K562 (cell line): ENCODE data around the gene PODNL1. TPM values are rescaled to one million over a fixed set of nuclear protein-coding genes. Genes with fewer than 3 reads are reported as not detected.

Source experiments
- EHMT2 ChIP-seq: fragments of 450-650 bp; IDR thresholded peaks from 2 replicates; pipeline ENCODE4 v1.6.1; 2018; ENCODE audit warnings: antibody characterized with exemption
- HEY1 ChIP-seq: fragments of 250-450 bp; sonication (Bioruptor Pico); IDR thresholded peaks from 2 replicates; pipeline ENCODE4 v1.5.0; 2020; ENCODE audit warnings: mild to moderate bottlenecking, moderate library complexity, borderline replicate concordance
- RBM22 ChIP-seq: fragments of 200-400 bp; formaldehyde crosslinking; IDR thresholded peaks from 2 replicates; pipeline ENCODE4 v1.6.1; 2018; ENCODE audit warnings: low read length, low read depth; ENCODE audit not compliant: poor library complexity, severe bottlenecking
- ZC3H11A ChIP-seq: IDR thresholded peaks from 2 replicates; pipeline ENCODE4 v1.6.1; 2012; ENCODE audit warnings: low read depth, low read length, improper control_type of control experiment
- ZNF124 ChIP-seq: sonication (generic); formaldehyde crosslinking; IDR thresholded peaks from 2 replicates; pipeline ENCODE4 v1.8.1; 2022; ENCODE audit warnings: missing genetic modification reagents
- ZNF253 ChIP-seq: fragments of 250-450 bp; sonication (Bioruptor Pico); conservative IDR thresholded peaks from 2 replicates; pipeline ENCODE4 v1.6.1; 2021; ENCODE audit warnings: mild to moderate bottlenecking
- polyA plus RNA-seq, 8 experiments: library from polyadenylated mRNA; depleted of rRNA in 4 of 8; stranded (reverse) in 5 of 8; unstranded in 3 of 8; fragments of >200 nt; fragmentation: Nextera tagmentation in 2 of 8; fragmentation: Illumina TruSeq in 1 of 8; extraction: Ambion mirVana in 2 of 8; extraction: Trizol in 1 of 8; gene quantifications; 2 replicates each; pipeline versions ENCODE4 v1.2.1 to v1.2.3, GENCODE V29; 2011 to 2014; ENCODE audit warnings: inconsistent platforms in 1 of 8, missing spikeins in 1 of 8
- total RNA-seq, 7 experiments: library from RNA; depleted of rRNA in 6 of 7; stranded (reverse); fragments of >200 nt in 6 of 7; fragmentation: Illumina TruSeq in 2 of 7; extraction: Trizol in 2 of 7; gene quantifications; 2 replicates each; pipeline versions ENCODE4 v1.2.1 to v1.2.3, GENCODE V29; 2011 to 2021; ENCODE audit warnings: low replicate concordance in 1 of 7
- TF ChIP-seq, protein P1 (sequence below): sonication (generic); formaldehyde crosslinking; IDR thresholded peaks from 2 replicates; pipeline ENCODE4 v1.8.1; 2023; ENCODE audit warnings: missing genetic modification reagents, mild to moderate bottlenecking, borderline replicate concordance
- TF ChIP-seq, protein P2 (sequence below): fragments of 450-650 bp; IDR thresholded peaks from 2 replicates; pipeline ENCODE4 v1.6.1; 2016; ENCODE audit warnings: mild to moderate bottlenecking, moderate library complexity

The PODNL1 gene
- total and polyA plus RNA-seq, 9 of the 15 experiments (the other 6 are each of a cell fraction or from before 2014, with no cell fraction given), result 0.18 to 0.47 (median 0.23) TPM; not detected in 3

DNA sequence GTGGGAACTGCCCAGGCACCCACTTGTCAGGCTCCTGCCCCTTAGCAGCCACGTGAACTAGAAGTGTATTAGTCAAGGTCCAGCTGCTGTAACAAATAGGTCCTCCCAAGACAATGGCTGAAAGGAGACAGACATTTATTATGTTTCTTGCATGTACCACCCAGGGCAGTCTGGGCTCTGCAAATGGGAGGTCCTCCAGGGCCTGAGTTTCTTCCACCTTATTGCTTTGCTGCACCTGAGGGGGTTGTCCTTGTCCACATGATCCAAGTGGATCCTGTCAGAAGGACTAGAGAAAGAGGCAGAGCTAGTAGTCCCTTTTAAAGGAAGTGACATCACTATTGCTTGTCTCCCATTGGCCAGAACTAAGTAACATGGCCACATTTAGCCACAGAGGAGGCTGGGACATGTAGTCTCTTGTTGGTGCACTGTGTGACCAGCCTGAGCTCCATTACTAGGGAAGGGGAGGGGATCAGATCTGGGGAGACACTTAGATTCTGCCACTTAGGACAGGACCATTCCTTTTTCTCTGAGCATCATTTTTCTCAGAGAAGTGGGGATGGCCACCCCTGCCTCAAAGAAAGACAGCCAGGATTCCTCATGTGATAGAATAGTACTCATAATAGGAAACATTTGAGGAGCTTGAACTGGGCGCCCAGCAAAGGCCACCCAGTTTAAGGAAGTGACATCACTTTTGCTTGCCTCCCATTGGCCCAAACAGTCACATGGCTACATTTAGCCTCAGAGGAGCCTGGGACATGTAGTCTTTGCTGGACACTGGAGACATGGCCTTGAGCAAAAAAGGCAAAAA lies 17.1 kb downstream of the PODNL1 start (continued):
- TF ChIP-seq, protein P1, sequence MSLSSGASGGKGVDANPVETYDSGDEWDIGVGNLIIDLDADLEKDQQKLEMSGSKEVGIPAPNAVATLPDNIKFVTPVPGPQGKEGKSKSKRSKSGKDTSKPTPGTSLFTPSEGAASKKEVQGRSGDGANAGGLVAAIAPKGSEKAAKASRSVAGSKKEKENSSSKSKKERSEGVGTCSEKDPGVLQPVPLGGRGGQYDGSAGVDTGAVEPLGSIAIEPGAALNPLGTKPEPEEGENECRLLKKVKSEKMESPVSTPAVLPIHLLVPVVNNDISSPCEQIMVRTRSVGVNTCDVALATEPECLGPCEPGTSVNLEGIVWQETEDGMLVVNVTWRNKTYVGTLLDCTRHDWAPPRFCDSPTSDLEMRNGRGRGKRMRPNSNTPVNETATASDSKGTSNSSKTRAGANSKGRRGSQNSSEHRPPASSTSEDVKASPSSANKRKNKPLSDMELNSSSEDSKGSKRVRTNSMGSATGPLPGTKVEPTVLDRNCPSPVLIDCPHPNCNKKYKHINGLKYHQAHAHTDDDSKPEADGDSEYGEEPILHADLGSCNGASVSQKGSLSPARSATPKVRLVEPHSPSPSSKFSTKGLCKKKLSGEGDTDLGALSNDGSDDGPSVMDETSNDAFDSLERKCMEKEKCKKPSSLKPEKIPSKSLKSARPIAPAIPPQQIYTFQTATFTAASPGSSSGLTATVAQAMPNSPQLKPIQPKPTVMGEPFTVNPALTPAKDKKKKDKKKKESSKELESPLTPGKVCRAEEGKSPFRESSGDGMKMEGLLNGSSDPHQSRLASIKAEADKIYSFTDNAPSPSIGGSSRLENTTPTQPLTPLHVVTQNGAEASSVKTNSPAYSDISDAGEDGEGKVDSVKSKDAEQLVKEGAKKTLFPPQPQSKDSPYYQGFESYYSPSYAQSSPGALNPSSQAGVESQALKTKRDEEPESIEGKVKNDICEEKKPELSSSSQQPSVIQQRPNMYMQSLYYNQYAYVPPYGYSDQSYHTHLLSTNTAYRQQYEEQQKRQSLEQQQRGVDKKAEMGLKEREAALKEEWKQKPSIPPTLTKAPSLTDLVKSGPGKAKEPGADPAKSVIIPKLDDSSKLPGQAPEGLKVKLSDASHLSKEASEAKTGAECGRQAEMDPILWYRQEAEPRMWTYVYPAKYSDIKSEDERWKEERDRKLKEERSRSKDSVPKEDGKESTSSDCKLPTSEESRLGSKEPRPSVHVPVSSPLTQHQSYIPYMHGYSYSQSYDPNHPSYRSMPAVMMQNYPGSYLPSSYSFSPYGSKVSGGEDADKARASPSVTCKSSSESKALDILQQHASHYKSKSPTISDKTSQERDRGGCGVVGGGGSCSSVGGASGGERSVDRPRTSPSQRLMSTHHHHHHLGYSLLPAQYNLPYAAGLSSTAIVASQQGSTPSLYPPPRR (CRISPR knock-in tag), result no peak
- TF ChIP-seq ZNF253 (CRISPR knock-in tag), result no peak
- no peak for TF ChIP-seq RBM22
- TF ChIP-seq EHMT2, result no peak
- TF ChIP-seq ZNF124 (CRISPR knock-in tag), result no peak
- TF ChIP-seq ZC3H11A, result no peak
- TF ChIP-seq, protein P2, sequence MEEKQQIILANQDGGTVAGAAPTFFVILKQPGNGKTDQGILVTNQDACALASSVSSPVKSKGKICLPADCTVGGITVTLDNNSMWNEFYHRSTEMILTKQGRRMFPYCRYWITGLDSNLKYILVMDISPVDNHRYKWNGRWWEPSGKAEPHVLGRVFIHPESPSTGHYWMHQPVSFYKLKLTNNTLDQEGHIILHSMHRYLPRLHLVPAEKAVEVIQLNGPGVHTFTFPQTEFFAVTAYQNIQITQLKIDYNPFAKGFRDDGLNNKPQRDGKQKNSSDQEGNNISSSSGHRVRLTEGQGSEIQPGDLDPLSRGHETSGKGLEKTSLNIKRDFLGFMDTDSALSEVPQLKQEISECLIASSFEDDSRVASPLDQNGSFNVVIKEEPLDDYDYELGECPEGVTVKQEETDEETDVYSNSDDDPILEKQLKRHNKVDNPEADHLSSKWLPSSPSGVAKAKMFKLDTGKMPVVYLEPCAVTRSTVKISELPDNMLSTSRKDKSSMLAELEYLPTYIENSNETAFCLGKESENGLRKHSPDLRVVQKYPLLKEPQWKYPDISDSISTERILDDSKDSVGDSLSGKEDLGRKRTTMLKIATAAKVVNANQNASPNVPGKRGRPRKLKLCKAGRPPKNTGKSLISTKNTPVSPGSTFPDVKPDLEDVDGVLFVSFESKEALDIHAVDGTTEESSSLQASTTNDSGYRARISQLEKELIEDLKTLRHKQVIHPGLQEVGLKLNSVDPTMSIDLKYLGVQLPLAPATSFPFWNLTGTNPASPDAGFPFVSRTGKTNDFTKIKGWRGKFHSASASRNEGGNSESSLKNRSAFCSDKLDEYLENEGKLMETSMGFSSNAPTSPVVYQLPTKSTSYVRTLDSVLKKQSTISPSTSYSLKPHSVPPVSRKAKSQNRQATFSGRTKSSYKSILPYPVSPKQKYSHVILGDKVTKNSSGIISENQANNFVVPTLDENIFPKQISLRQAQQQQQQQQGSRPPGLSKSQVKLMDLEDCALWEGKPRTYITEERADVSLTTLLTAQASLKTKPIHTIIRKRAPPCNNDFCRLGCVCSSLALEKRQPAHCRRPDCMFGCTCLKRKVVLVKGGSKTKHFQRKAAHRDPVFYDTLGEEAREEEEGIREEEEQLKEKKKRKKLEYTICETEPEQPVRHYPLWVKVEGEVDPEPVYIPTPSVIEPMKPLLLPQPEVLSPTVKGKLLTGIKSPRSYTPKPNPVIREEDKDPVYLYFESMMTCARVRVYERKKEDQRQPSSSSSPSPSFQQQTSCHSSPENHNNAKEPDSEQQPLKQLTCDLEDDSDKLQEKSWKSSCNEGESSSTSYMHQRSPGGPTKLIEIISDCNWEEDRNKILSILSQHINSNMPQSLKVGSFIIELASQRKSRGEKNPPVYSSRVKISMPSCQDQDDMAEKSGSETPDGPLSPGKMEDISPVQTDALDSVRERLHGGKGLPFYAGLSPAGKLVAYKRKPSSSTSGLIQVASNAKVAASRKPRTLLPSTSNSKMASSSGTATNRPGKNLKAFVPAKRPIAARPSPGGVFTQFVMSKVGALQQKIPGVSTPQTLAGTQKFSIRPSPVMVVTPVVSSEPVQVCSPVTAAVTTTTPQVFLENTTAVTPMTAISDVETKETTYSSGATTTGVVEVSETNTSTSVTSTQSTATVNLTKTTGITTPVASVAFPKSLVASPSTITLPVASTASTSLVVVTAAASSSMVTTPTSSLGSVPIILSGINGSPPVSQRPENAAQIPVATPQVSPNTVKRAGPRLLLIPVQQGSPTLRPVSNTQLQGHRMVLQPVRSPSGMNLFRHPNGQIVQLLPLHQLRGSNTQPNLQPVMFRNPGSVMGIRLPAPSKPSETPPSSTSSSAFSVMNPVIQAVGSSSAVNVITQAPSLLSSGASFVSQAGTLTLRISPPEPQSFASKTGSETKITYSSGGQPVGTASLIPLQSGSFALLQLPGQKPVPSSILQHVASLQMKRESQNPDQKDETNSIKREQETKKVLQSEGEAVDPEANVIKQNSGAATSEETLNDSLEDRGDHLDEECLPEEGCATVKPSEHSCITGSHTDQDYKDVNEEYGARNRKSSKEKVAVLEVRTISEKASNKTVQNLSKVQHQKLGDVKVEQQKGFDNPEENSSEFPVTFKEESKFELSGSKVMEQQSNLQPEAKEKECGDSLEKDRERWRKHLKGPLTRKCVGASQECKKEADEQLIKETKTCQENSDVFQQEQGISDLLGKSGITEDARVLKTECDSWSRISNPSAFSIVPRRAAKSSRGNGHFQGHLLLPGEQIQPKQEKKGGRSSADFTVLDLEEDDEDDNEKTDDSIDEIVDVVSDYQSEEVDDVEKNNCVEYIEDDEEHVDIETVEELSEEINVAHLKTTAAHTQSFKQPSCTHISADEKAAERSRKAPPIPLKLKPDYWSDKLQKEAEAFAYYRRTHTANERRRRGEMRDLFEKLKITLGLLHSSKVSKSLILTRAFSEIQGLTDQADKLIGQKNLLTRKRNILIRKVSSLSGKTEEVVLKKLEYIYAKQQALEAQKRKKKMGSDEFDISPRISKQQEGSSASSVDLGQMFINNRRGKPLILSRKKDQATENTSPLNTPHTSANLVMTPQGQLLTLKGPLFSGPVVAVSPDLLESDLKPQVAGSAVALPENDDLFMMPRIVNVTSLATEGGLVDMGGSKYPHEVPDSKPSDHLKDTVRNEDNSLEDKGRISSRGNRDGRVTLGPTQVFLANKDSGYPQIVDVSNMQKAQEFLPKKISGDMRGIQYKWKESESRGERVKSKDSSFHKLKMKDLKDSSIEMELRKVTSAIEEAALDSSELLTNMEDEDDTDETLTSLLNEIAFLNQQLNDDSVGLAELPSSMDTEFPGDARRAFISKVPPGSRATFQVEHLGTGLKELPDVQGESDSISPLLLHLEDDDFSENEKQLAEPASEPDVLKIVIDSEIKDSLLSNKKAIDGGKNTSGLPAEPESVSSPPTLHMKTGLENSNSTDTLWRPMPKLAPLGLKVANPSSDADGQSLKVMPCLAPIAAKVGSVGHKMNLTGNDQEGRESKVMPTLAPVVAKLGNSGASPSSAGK, result no peak
- no peak for TF ChIP-seq HEY1
